Suppressor macrophage treated with lipopolysaccharide for 1 hour (primary cell): ENCODE data around the gene CPLANE2.
"Not testable (repeated sequence)": the region's sequence is repeated elsewhere in the genome, so short reads cannot be mapped to it uniquely, and the experiment has no call there.

Source experiments
- DNase-seq, 3 donors: peaks; one replicate each; pipeline ENCODE4 v3.0.0-alpha.2; 2020 to 2022

The CPLANE2 gene

GRCh38 chr1:16229976-16230740 lies 6.8 kb downstream of the CPLANE2 start:
- no peak for DNase-seq

GRCh38 chr1:16226490-16227179 lies 10.3 kb downstream of the CPLANE2 start:
- peak in 1 of 3 donors; percentile 41 for DNase-seq

DNA sequence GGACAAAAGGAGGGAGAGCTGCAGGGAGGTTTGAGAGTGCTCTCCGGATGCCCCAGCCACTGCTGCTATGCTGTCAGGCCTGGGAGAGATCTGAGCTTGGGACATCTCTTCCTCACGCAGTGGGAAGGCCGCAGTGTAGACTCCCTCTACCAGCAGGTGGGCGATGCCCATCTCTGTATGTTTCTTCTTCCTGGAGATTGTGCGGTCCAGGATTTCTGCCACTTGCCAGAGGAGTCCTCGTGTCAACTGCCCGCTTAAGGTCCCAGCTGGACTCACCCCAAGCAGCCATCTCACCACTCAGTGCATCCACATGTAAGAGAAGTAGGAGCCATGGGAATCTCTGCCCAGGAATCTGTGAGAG lies 10.9 kb downstream of the CPLANE2 start:
- no peak for DNase-seq

- DNase-seq = no peak
These were observed 12.5 kb downstream of the CPLANE2 start for GRCh38 chr1:16224472-16224871.

GRCh38 chr1:16222716-16223115 lies 14.3 kb downstream of the CPLANE2 start:
- not testable (repeated sequence) for DNase-seq

DNA sequence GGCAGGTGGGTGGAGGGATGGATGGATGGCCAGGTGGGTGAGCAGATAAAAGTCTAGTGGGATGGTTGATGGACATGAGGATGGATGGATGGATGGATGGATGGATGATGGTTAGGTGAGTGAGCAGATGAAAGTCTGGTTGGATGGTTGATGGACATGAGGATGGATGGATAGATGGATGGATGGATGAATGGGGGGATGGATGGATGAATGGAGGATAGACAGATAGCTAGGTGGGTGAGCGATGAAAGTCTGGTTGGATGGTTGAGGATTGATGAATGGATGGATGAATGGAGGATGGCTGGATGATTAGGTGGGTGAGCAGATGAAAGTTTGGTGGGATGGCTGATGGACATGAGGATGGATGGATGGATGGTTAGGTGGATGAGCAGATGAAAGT lies 15.5 kb downstream of the CPLANE2 start:
- DNase-seq = no peak

DNA sequence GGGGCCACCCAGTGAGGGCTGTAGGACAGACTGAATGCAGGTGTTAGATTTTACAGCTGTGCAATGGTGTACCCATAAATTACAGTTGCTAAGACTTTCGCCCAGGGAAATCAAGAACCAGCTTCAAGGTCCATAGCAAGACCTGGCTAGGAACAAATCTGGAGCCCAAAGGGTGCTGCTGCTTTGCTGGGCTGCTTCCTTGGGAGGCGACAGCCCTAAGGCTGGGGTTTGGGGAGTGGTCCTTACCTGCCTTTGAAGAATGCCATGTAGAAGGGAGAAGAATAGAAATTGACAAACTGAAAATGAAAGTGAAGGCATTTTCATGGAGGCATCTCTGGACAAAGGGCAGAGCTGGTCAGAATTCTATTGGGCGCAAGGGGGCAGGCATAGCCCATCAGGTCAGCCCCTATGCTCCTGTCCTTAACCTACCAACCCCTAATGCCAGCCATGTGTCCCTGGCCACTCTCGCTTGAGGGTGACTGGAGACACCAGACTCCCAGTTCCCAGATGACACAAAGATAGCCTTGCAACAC lies 16.9 kb downstream of the CPLANE2 start:
- DNase-seq = no peak

GRCh38 chr1:16218674-16219071 lies 18.3 kb downstream of the CPLANE2 start:
- DNase-seq = no peak

GRCh38 chr1:16218014-16218673 lies 18.8 kb downstream of the CPLANE2 start:
- DNase-seq = no peak

DNA sequence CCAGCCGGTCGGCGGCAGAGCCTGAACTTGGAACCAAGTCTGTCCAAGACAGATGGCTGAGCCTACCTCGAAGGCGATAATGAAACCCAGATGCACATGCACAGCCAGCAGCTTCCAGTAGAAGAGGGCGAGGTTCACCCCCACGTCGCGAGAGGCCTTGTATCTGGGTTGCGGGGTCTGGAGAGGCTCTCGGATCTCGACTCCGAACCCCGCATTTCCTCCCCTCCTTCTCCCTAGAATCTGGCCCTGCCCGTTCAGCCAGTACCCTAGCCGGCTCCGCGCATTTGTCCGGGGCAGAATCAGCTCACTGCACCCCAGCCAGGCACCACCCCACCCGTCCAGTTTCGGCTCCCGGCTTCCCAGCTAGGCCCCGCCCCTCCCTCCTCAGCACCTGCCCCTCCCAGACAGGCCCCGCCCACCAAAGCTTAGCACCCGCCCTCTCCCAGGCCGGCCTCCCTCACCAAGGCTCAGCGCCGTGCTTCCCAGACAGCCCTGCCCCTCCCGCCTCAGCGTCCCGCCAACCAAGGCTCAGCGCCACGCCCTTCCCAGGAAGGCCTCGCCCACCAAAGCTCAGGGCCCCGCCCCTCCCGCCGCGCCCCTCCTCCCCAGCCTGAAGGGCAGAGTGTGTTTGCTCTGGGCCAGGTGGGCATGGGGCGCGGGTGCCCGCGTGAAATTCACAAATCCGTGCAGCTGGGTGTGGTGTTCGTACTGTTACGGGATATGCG lies 19.8 kb downstream of the CPLANE2 start:
- peak; percentile 97 to 99 (median 98) for DNase-seq

- peak; percentile 64 to 87 (median 87) for DNase-seq
These were observed 20.9 kb downstream of the CPLANE2 start for GRCh38 chr1:16215882-16216753.

DNA sequence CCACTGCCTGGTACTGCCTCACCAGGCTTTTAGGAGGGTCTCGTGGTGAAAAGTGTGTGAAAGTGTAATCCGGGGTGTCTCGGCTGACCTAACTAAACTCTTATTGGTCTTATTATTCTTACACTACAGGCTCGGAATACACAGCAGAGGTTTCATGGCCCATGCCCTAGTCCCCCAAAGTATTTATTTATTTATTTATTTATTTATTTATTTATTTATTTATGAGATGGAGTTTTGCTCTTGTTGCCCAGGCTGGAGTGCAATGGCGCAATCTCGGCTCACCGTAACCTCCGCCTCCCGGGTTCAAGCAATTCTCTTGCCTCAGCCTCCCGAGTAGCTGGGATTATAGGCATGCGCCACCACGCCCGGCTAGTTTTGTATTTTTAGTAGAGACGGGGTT lies 21.7 kb downstream of the CPLANE2 start:
- not testable (repeated sequence) for DNase-seq

- not testable (repeated sequence) for DNase-seq
These were observed 23.4 kb downstream of the CPLANE2 start for GRCh38 chr1:16213544-16213943.

GRCh38 chr1:16213013-16213412 lies 24.0 kb downstream of the CPLANE2 start:
- DNase-seq = no peak

GRCh38 chr1:16212251-16212961 lies 24.6 kb downstream of the CPLANE2 start, which contains the start of gene ARHGEF19:
TSS of gene ARHGEF19 (minus strand) at chr1:16212652. CDS start at chr1:16209054, 3,598 bp downstream.
- DNase-seq = no peak

DNA sequence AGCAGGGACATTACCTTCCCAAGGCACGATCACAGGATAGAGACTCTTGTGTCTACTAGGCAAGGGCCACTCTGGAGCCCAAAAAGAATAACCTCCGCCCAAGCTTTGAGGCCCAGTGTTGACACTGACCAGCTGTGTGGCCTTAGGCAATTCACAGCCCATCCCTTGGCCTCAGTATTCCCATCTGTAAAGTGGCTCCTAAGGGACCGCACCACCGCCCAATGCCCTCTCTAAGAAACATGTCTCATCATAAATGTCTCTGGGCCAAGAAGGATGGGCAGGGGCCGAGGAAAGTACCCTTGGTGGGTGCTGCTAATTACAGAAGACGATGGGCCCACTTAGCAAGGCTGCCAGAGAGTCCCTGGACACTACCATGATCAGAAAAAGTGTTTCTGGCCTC lies 25.2 kb downstream of the CPLANE2 start:
- no peak for DNase-seq

GRCh38 chr1:16210581-16210980 lies 26.4 kb downstream of the CPLANE2 start:
- no peak for DNase-seq

- no peak for DNase-seq
These were observed 27.1 kb downstream of the CPLANE2 start for GRCh38 chr1:16209847-16210407.

GRCh38 chr1:16209132-16209846 lies 27.7 kb downstream of the CPLANE2 start:
- no peak for DNase-seq
